Loucy (cell line): Measurements from ENCODE around the gene NKPD1.
A peak's percentile ranks its signal among the peaks of the same experiment; 100 is the strongest.

Experiments
- H2AFZ ChIP-seq: fragments of 200-600 bp; sonication (generic); 2 replicates; pipeline ENCODE4 v1.6.0; 2016; ENCODE audit warnings: antibody characterized with exemption, mild to moderate bottlenecking, low read length, moderate library complexity
- H3F3A ChIP-seq: fragments of 200-600 bp; 2 replicates; pipeline ENCODE4 v1.6.0; 2016; ENCODE audit warnings: antibody characterized with exemption, low read depth, mild to moderate bottlenecking
- H3K27me3 ChIP-seq: fragments of 200-600 bp; sonication (generic); 2 replicates; pipeline ENCODE4 v1.6.1; 2014; ENCODE audit warnings: low read length, mild to moderate bottlenecking; ENCODE audit not compliant: insufficient read depth, poor library complexity, severe bottlenecking
- H3K36me3 ChIP-seq: fragments of 200-600 bp; sonication (generic); 2 replicates; pipeline ENCODE4 v1.6.1; 2016; ENCODE audit warnings: low read length; ENCODE audit not compliant: insufficient read depth
- H3K4me1 ChIP-seq: fragments of 200-600 bp; sonication (generic); 2 replicates; pipeline ENCODE4 v1.5.1; 2014; ENCODE audit warnings: low read length, mild to moderate bottlenecking; ENCODE audit not compliant: insufficient read depth, poor library complexity, severe bottlenecking
- H3K4me2 ChIP-seq: fragments of 200-600 bp; sonication (generic); 2 replicates; pipeline ENCODE4 v1.6.0; 2014; ENCODE audit warnings: antibody characterized with exemption, low read length, low read depth, mild to moderate bottlenecking; ENCODE audit not compliant: poor library complexity, severe bottlenecking
- H3K4me3 ChIP-seq: fragments of 200-600 bp; sonication (generic); 2 replicates; pipeline ENCODE4 v1.5.1; 2014; ENCODE audit warnings: low read length, mild to moderate bottlenecking, mixed read lengths; ENCODE audit not compliant: poor library complexity, severe bottlenecking
- H3K79me2 ChIP-seq: fragments of 200-600 bp; sonication (generic); 2 replicates; pipeline ENCODE4 v1.6.1; 2014; ENCODE audit warnings: low read length; ENCODE audit not compliant: insufficient read depth
- H3K9ac ChIP-seq: fragments of 200-600 bp; sonication (generic); 2 replicates; pipeline ENCODE4 v1.6.0; 2014; ENCODE audit warnings: mild to moderate bottlenecking, low read depth, low read length, moderate library complexity; ENCODE audit not compliant: poor library complexity, severe bottlenecking
- H3K9me2 ChIP-seq: fragments of 200-600 bp; sonication (generic); replicated peaks from 2 replicates; pipeline ENCODE4 v1.6.1; 2016; ENCODE audit warnings: low read depth, low read length, mixed read lengths
- H3K9me3 ChIP-seq: fragments of 200-600 bp; sonication (generic); 2 replicates; pipeline ENCODE4 v1.6.1; 2014; ENCODE audit warnings: mild to moderate bottlenecking, antibody characterized with exemption, low read length, low read depth; ENCODE audit not compliant: insufficient read depth
- H4K20me1 ChIP-seq: fragments of 200-600 bp; sonication (generic); 2 replicates; pipeline ENCODE4 v1.6.0; 2014; ENCODE audit warnings: antibody characterized with exemption, low read length, mild to moderate bottlenecking; ENCODE audit not compliant: insufficient read depth, poor library complexity, severe bottlenecking
- CTCF ChIP-seq: fragments of 200-600 bp; sonication (generic); conservative IDR thresholded peaks from 2 replicates; pipeline ENCODE4 v1.5.1; 2014; ENCODE audit warnings: mild to moderate bottlenecking, antibody characterized with exemption, low read length
- EZH2phosphoT487 ChIP-seq: fragments of 200-600 bp; IDR thresholded peaks from 2 replicates; pipeline ENCODE4 v1.6.1; 2018; ENCODE audit warnings: antibody characterized with exemption, mild to moderate bottlenecking, moderate library complexity, borderline replicate concordance

The NKPD1 gene

GRCh38 chr19:45180936-45181335 is 20.2 kb upstream of the NKPD1 start:
- TF ChIP-seq CTCF (no peak), EZH2phosphoT487 (no peak)
- Histone ChIP-seq H2AFZ (no peak overlapping the region), H3K9me3 (no peaks in the 10 kb centered on the region), H3F3A (no peaks in the 10 kb centered on the region), H3K79me2 (peaks cover 33% of the 10 kb centered on the region; the same call in 1 of the 2 replicates), H4K20me1 (peaks cover 4% of the 10 kb centered on the region), H3K9me2 (no peaks in the 10 kb centered on the region), H3K36me3 (no peaks in the 10 kb centered on the region), H3K4me3 (no peak overlapping the region), H3K4me2 (peak overlapping the region; percentile 48), H3K27me3 (no peaks in the 10 kb centered on the region), H3K9ac (peak overlapping the region; percentile 21), H3K4me1 (peaks cover 5% of the 10 kb centered on the region)

- Histone ChIP-seq H3K4me1 (peaks cover 5% of the 10 kb centered on the region), H3K9ac (no peak overlapping the region), H2AFZ (no peak overlapping the region), H3K36me3 (no peaks in the 10 kb centered on the region), H3K4me3 (peak overlapping the region; percentile 79), H3K27me3 (no peaks in the 10 kb centered on the region), H4K20me1 (peaks cover 4% of the 10 kb centered on the region), H3K9me3 (no peaks in the 10 kb centered on the region), H3F3A (no peaks in the 10 kb centered on the region), H3K4me2 (peak overlapping the region; percentile 48), H3K9me2 (no peaks in the 10 kb centered on the region), H3K79me2 (peaks cover 33% of the 10 kb centered on the region; the same call in 1 of the 2 replicates)
- TF ChIP-seq EZH2phosphoT487: no peak
- no peak for TF ChIP-seq CTCF
Measured at GRCh38 chr19:45179892-45180370, 19.1 kb upstream of the NKPD1 start.

- Histone ChIP-seq H3K9ac (peak overlapping the region; percentile 77), H3K27me3 (no peaks in the 10 kb centered on the region), H3F3A (no peaks in the 10 kb centered on the region), H3K4me3 (peak overlapping the region; percentile 79), H3K79me2 (peaks cover 33% of the 10 kb centered on the region; the same call in 1 of the 2 replicates), H2AFZ (peak overlapping the region; percentile 83), H3K4me2 (peak overlapping the region; percentile 78), H3K9me2 (no peaks in the 10 kb centered on the region), H3K9me3 (no peaks in the 10 kb centered on the region), H4K20me1 (peaks cover 4% of the 10 kb centered on the region), H3K36me3 (no peaks in the 10 kb centered on the region), H3K4me1 (peaks cover 5% of the 10 kb centered on the region)
- TF ChIP-seq EZH2phosphoT487: no peak
- no peak for TF ChIP-seq CTCF
Measured at GRCh38 chr19:45179072-45179891, 18.5 kb upstream of the NKPD1 start.
